HCT116 (cell line): Measurements from ENCODE around the gene DEFB128.
A peak's percentile ranks its signal among the peaks of the same experiment; 100 is the strongest.

ENCODE experiments used
- EZH2 ChIP-seq: fragments of 200-600 bp; sonication (generic); IDR thresholded peaks from 2 replicates; pipeline ENCODE4 v1.6.1; 2017; ENCODE audit warnings: antibody characterized with exemption, mixed run types
- FOSL1 ChIP-seq: IDR thresholded peaks from 2 replicates; pipeline ENCODE4 v1.6.1; 2012; ENCODE audit warnings: low read depth
- POLR2A ChIP-seq: IDR thresholded peaks from 2 replicates; pipeline ENCODE4 v1.7.0; 2011; ENCODE audit warnings: borderline replicate concordance; ENCODE audit not compliant: insufficient read depth, insufficient read length; ENCODE audit errors: extremely low read depth
- POLR2AphosphoS5 ChIP-seq: IDR thresholded peaks from 2 replicates; pipeline ENCODE4 v1.6.1; 2011; ENCODE audit warnings: mild to moderate bottlenecking, low read depth, low read length, moderate library complexity
- RAD21 ChIP-seq: IDR thresholded peaks from 2 replicates; pipeline ENCODE4 v1.6.1; 2012; ENCODE audit warnings: low read depth, mild to moderate bottlenecking
- ZNF274 ChIP-seq: fragments of 200-500 bp; sonication (Bioruptor generic); IDR thresholded peaks from 2 replicates; pipeline ENCODE4 v1.6.1; 2014; ENCODE audit warnings: mild to moderate bottlenecking, low read depth, low read length, inconsistent platforms
- TF ChIP-seq, protein P1 (sequence below), 3 experiments: fragments of 200-600 bp in 1 of 3; sonication (generic) in 1 of 3; IDR thresholded peaks in 2 of 3; conservative IDR thresholded peaks in 1 of 3; 2 replicates each; pipeline ENCODE4 v1.5.1; 2012 to 2017; ENCODE audit warnings: low read depth in 2 of 3, low read length in 2 of 3, antibody characterized with exemption in 1 of 3, borderline replicate concordance in 1 of 3, control low read depth in 1 of 3, mild to moderate bottlenecking in 1 of 3, mixed read lengths in 1 of 3, mixed run types in 1 of 3, moderate library complexity in 1 of 3; ENCODE audit not compliant: insufficient read depth in 1 of 3
- TF ChIP-seq, protein P2 (sequence below): IDR thresholded peaks from 2 replicates; pipeline ENCODE4 v1.6.1; 2012
- TF ChIP-seq, protein P3 (sequence below): IDR thresholded peaks from 2 replicates; pipeline ENCODE4 v1.6.1; 2012; ENCODE audit warnings: low read depth

DNA sequence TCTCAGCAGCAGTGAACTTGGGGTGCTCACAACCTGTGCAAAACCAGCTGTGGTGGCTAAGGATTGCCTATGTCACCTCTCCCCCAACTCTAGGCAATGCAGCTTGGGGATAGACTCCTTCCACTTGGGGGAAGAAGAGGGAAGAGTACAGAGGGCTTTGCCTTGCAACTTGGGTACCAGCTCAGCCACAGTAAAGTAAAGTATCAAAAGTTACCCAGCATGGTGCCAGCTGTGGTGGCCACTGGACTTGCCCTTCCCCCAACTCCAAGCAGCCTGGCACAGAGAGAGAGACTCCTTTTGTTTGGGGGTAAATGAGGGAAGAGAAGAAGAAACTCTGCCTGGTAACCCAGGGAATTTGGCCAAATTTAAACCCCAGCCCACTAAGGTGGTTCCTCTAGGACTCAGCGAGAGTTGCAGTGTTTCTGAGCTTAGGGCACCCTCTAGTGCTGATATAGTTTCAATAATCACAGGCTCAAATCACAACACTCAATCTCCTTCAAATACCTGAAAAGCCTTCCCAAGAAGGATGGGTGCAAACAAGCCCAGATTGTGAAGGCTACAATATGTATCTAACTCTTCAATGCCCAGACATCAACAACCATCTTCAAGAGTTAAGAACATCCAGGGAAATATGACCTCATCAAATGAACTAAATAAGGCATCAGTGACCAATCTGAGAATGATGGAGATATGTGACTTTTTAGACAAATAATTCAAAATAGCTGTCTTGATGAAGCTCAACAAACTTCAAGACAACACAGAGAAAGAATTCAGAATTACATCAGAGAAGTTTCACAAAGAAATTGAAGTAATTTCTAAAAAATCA is 30.0 kb upstream of the DEFB128 start:
- TF ChIP-seq EZH2 (no peak), POLR2AphosphoS5 (no peak), RAD21 (peak; percentile 85), ZNF274 (no peak), FOSL1 (no peak), POLR2A (no peak)
- TF ChIP-seq, protein P1, sequence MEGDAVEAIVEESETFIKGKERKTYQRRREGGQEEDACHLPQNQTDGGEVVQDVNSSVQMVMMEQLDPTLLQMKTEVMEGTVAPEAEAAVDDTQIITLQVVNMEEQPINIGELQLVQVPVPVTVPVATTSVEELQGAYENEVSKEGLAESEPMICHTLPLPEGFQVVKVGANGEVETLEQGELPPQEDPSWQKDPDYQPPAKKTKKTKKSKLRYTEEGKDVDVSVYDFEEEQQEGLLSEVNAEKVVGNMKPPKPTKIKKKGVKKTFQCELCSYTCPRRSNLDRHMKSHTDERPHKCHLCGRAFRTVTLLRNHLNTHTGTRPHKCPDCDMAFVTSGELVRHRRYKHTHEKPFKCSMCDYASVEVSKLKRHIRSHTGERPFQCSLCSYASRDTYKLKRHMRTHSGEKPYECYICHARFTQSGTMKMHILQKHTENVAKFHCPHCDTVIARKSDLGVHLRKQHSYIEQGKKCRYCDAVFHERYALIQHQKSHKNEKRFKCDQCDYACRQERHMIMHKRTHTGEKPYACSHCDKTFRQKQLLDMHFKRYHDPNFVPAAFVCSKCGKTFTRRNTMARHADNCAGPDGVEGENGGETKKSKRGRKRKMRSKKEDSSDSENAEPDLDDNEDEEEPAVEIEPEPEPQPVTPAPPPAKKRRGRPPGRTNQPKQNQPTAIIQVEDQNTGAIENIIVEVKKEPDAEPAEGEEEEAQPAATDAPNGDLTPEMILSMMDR (IDR thresholded peaks at IDR 0.05 in 2 of 3, conservative IDR thresholded peaks at IDR 0.05 in 1 of 3; ENCODE audit: borderline replicate concordance in 1 of 3, insufficient read depth in 1 of 3, low read depth in 2 of 3, low read length in 2 of 3): peak; percentile 50 to 80 (median 62); a peak in 5 of 6 replicates
- TF ChIP-seq, protein P2, sequence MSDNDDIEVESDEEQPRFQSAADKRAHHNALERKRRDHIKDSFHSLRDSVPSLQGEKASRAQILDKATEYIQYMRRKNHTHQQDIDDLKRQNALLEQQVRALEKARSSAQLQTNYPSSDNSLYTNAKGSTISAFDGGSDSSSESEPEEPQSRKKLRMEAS: no peak
- TF ChIP-seq, protein P3, sequence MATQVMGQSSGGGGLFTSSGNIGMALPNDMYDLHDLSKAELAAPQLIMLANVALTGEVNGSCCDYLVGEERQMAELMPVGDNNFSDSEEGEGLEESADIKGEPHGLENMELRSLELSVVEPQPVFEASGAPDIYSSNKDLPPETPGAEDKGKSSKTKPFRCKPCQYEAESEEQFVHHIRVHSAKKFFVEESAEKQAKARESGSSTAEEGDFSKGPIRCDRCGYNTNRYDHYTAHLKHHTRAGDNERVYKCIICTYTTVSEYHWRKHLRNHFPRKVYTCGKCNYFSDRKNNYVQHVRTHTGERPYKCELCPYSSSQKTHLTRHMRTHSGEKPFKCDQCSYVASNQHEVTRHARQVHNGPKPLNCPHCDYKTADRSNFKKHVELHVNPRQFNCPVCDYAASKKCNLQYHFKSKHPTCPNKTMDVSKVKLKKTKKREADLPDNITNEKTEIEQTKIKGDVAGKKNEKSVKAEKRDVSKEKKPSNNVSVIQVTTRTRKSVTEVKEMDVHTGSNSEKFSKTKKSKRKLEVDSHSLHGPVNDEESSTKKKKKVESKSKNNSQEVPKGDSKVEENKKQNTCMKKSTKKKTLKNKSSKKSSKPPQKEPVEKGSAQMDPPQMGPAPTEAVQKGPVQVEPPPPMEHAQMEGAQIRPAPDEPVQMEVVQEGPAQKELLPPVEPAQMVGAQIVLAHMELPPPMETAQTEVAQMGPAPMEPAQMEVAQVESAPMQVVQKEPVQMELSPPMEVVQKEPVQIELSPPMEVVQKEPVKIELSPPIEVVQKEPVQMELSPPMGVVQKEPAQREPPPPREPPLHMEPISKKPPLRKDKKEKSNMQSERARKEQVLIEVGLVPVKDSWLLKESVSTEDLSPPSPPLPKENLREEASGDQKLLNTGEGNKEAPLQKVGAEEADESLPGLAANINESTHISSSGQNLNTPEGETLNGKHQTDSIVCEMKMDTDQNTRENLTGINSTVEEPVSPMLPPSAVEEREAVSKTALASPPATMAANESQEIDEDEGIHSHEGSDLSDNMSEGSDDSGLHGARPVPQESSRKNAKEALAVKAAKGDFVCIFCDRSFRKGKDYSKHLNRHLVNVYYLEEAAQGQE: no peak
